ENCODE measurements around the gene NLRP6. TPM values are rescaled to one million over a fixed set of nuclear protein-coding genes. Genes with fewer than 3 reads are reported as not detected.
"Not testable (repeated sequence)": the region's sequence is repeated elsewhere in the genome, so short reads cannot be mapped to it uniquely, and the experiment has no call there.

The NLRP6 gene
- total RNA-seq, 1 experiment from 2014 or later: not detected

- no TSS peak for BruUV-seq (replicated peaks)
- Histone ChIP-seq H3K9me3 (ENCODE audit: insufficient read depth, low read depth) (no peaks in the 10 kb centered on the region), H3K27me3 (ENCODE audit: insufficient read depth, low read depth) (no peaks in the 10 kb centered on the region), H2AFZ (no peak overlapping the region), H3K4me3 (no peak overlapping the region), H3K4me2 (no peak overlapping the region), H3K36me3 (ENCODE audit: low read depth) (no peaks in the 10 kb centered on the region), H3K79me2 (ENCODE audit: low read depth) (no peaks in the 10 kb centered on the region), H3F3A (ENCODE audit: insufficient read depth, low read depth) (peaks cover 6% of the 10 kb centered on the region; the same call in 1 of the 2 replicates), H3K27ac (no peak overlapping the region), H3K9me2 (ENCODE audit: insufficient read depth) (no peaks in the 10 kb centered on the region), H4K20me1 (ENCODE audit: insufficient read depth) (no peaks in the 10 kb centered on the region), H3K4me1 (replicated peaks; ENCODE audit: insufficient read depth) (peaks cover 10% of the 10 kb centered on the region)
- DNase-seq: no peak
- POLR2A ChIA-PET (ENCODE audit: unreplicated experiment): no interaction called here
- intact Hi-C loops (cut with micrococcal nuclease; ENCODE audit: unreplicated experiment): no loop called here
- TF ChIP-seq EZH2 (IDR thresholded peaks at IDR 0.05; ENCODE audit: low read depth): no peak
- TF ChIP-seq, protein P1, sequence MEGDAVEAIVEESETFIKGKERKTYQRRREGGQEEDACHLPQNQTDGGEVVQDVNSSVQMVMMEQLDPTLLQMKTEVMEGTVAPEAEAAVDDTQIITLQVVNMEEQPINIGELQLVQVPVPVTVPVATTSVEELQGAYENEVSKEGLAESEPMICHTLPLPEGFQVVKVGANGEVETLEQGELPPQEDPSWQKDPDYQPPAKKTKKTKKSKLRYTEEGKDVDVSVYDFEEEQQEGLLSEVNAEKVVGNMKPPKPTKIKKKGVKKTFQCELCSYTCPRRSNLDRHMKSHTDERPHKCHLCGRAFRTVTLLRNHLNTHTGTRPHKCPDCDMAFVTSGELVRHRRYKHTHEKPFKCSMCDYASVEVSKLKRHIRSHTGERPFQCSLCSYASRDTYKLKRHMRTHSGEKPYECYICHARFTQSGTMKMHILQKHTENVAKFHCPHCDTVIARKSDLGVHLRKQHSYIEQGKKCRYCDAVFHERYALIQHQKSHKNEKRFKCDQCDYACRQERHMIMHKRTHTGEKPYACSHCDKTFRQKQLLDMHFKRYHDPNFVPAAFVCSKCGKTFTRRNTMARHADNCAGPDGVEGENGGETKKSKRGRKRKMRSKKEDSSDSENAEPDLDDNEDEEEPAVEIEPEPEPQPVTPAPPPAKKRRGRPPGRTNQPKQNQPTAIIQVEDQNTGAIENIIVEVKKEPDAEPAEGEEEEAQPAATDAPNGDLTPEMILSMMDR (conservative IDR thresholded peaks at IDR 0.05): no peak
- CTCF ChIA-PET: no interaction called here
Measured at GRCh38 chr11:313304-313786, 35.1 kb downstream of the NLRP6 start.

DNA sequence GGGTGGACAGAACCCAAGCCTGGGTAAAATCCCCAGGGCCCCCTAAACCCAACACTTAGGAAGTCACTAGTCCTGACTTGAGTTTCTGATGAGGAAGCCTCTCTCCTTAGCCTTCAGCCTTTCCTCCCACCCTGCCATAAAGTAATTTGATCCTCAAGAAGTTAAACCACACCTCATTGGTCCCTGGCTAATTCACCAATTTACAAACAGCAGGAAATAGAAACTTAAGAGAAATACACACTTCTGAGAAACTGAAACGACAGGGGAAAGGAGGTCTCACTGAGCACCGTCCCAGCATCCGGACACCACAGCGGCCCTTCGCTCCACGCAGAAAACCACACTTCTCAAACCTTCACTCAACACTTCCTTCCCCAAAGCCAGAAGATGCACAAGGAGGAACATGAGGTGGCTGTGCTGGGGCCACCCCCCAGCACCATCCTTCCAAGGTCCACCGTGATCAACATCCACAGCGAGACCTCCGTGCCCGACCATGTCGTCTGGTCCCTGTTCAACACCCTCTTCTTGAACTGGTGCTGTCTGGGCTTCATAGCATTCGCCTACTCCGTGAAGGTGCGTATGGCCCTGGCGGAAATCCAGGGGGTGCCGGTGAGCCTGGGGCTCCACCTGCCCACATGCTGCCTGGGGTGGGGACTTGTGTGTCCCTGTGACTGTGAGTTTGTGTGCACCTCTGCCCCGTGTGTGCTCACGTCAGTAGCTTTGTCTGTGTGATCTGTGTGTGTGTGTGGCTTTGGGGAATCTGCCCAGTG is 35.8 kb downstream of the NLRP6 start, which contains the start of gene IFITM1:
Gene IFITM1 (plus strand): TSS at position 254 of the 767 bp plus-strand sequence. CDS start 131 bp downstream, at position 385.
- Histone ChIP-seq H3K4me2 (no peak within 1 kb of the TSS), H4K20me1 (ENCODE audit: insufficient read depth) (no peaks in the 10 kb centered on the region), H3K79me2 (ENCODE audit: low read depth) (no peaks in the 10 kb centered on the region), H3K4me1 (replicated peaks; ENCODE audit: insufficient read depth) (peaks cover 9% of the 10 kb centered on the region), H3K9me2 (ENCODE audit: insufficient read depth) (no peaks in the 10 kb centered on the region), H3K36me3 (ENCODE audit: low read depth) (no peaks in the 10 kb centered on the region), H3F3A (ENCODE audit: insufficient read depth, low read depth) (peaks cover 6% of the 10 kb centered on the region; the same call in 1 of the 2 replicates), H3K4me3 (no peak within 1 kb of the TSS), H3K9me3 (ENCODE audit: insufficient read depth, low read depth) (no peaks in the 10 kb centered on the region), H2AFZ (no peak within 1 kb of the TSS), H3K27ac (no peak within 1 kb of the TSS), H3K27me3 (ENCODE audit: insufficient read depth, low read depth) (no peaks in the 10 kb centered on the region)
- intact Hi-C loops (cut with micrococcal nuclease; ENCODE audit: unreplicated experiment): no loop called here
- no TSS peak for BruUV-seq (replicated peaks)
- CTCF ChIA-PET: no interaction called here
- no peak for DNase-seq
- POLR2A ChIA-PET (ENCODE audit: unreplicated experiment): no interaction called here
- TF ChIP-seq, protein P1 (conservative IDR thresholded peaks at IDR 0.05): no peak
- no peak for TF ChIP-seq EZH2 (IDR thresholded peaks at IDR 0.05; ENCODE audit: low read depth)

DNA sequence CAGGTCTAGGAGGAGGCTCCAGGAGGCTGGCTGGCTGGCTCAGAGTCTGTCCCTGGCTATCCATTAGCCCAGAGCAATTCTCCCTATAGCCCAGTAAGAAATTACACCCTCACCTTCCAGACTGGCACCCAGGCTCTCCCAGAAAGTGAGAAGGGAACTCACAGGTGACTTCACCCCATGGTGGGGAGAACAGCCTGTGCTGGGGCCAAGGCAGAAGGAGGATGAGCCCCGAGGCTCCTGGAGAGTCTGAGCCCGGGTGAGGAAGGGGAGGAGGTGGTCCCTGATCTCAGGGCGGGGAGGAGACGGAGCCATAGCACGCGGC is 36.3 kb downstream of the NLRP6 start:
- DNase-seq; H4K20me1 ChIP-seq (ENCODE audit: insufficient read depth); BruUV-seq (replicated peaks); H3K79me2 ChIP-seq (ENCODE audit: low read depth); POLR2A ChIA-PET (ENCODE audit: unreplicated experiment); H3K4me2 ChIP-seq; H3K27ac ChIP-seq; H3K36me3 ChIP-seq (ENCODE audit: low read depth); H2AFZ ChIP-seq; H3F3A ChIP-seq (ENCODE audit: insufficient read depth, low read depth); CTCF ChIA-PET; H3K9me3 ChIP-seq (ENCODE audit: insufficient read depth, low read depth); H3K4me3 ChIP-seq; intact Hi-C loops (cut with micrococcal nuclease; ENCODE audit: unreplicated experiment); H3K9me2 ChIP-seq (ENCODE audit: insufficient read depth); H3K4me1 ChIP-seq (replicated peaks; ENCODE audit: insufficient read depth); H3K27me3 ChIP-seq (ENCODE audit: insufficient read depth, low read depth): not testable (repeated sequence)

Data from PC-9 (cell line).